Measurements from ENCODE around the gene OR51V1.

GRCh38 chr11:5238486-5238885, 38.0 kb upstream of the OR51V1 start:
- TF ChIP-seq CTCF (conservative IDR thresholded peaks at IDR 0.05) (no peak), ZFX (IDR thresholded peaks at IDR 0.05) (no peak)
